Heart left ventricle (tissue), 13 donors: ENCODE results near the gene TUBB2B.

Experiments
- POLR2A ChIP-seq, 2 donors: fragments of 450-650 bp; IDR thresholded peaks; one replicate each; pipeline ENCODE4 v1.6.1; 2017; ENCODE audit warnings: antibody characterized with exemption in 2 of 2, mild to moderate bottlenecking in 2 of 2, moderate library complexity in 2 of 2
- TF ChIP-seq, protein P1 (sequence below), 12 donors: fragments of 200-600 bp; sonication (generic) in 4 of 12; IDR thresholded peaks; one replicate each; pipeline versions ENCODE4 v1.5.0 to v1.8.0; 2018 to 2022; ENCODE audit warnings: antibody characterized with exemption in 12 of 12, mild to moderate bottlenecking in 5 of 12
- donor health status: ischemic (EF 13 %, LVEDD 7.1; RV severe dilation, severe dysfunction).
- donor health status: DM: no; HTN: yes; CAD: no.
- donor health status: DM: no; HTN: no; CAD: no.
- donor health status: ischemic (EF 25% LVEDD 6.9; RV normal size, moderate dysfunction).
- donor health status: ischemic (EF 25% LVEDD 5.7; RV mildly dilated, moderate dysfunction).
- donor health status: ischemic (EF 35%, LVEDD 5.7; RV mildly dilated, moderate dysfunction).
- donor health status: nonischemic (EF 11% LVEDD 7.7; RV severe dilation, severe dysfunction).
- donor health status: DM: yes; HTN: yes; CAD: no.
- donor health status: PGD.
- donor health status: ischemic (EF 29% LVEDD 5.4; RV normal size, mild dysfunction).
- donor health status: nonischemic (EF 23%, LVEDD 6.1; RV moderate dilation, normal function).

DNA sequence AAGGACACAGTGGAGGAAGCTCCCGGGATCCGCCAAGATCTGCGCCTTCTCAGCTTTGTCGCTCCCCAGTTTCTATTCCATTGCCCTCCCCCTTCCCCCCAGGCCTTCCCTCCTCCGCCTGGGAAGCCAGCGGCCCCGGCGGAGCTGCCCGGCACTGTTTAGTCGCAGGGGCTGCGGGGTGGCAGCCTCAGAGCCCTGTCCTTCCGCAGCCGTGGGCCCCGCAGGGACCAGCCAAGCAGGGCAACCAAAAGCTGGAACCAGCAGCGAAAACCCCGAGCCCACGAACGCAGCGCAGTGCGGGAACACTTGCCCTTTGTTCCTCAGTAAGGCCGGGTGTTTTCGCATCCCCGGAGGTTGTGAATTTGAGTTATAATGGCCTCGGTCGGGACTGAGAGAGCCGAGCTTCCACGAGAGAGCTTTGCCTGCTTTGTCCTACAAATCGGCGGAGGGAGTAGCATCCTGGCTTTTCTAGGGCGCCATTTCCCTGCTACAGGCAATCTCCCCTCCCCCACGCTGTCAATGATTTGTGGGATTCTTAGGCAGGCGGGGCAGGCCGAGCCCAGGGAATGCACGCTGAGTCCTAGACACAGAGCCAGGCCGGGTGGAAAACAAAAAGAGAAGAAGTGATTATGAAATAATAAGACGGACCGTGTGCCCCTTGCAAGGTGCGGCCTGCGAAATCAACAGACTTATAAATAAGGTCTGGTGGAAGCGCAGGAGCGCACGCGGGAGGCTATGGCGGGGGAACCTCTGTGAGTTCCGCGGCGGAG, 4.0 kb upstream of the TUBB2B start:
- TF ChIP-seq, protein P1, sequence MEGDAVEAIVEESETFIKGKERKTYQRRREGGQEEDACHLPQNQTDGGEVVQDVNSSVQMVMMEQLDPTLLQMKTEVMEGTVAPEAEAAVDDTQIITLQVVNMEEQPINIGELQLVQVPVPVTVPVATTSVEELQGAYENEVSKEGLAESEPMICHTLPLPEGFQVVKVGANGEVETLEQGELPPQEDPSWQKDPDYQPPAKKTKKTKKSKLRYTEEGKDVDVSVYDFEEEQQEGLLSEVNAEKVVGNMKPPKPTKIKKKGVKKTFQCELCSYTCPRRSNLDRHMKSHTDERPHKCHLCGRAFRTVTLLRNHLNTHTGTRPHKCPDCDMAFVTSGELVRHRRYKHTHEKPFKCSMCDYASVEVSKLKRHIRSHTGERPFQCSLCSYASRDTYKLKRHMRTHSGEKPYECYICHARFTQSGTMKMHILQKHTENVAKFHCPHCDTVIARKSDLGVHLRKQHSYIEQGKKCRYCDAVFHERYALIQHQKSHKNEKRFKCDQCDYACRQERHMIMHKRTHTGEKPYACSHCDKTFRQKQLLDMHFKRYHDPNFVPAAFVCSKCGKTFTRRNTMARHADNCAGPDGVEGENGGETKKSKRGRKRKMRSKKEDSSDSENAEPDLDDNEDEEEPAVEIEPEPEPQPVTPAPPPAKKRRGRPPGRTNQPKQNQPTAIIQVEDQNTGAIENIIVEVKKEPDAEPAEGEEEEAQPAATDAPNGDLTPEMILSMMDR (IDR thresholded peaks at IDR 0.05) = no peak
- TF ChIP-seq POLR2A (IDR thresholded peaks at IDR 0.05) = no peak
